ENCODE results near the gene AGER.
"Not testable (repeated sequence)": the region's sequence is repeated elsewhere in the genome, so short reads cannot be mapped to it uniquely, and the experiment has no call there.

The AGER gene

GRCh38 chr6:32148289-32149091, 35.6 kb downstream of the AGER start:
- peak; percentile 38 to 53 for DNase-seq (ENCODE audit: low read depth in 2 of 2)

- no peak for DNase-seq (ENCODE audit: low read depth in 2 of 2)
Observed at GRCh38 chr6:32147401-32148132, 36.5 kb downstream of the AGER start.

- DNase-seq (ENCODE audit: low read depth in 2 of 2) = no peak
Observed at GRCh38 chr6:32146687-32147086, 37.4 kb downstream of the AGER start.

- DNase-seq (ENCODE audit: low read depth in 2 of 2) = no peak
Observed at GRCh38 chr6:32146287-32146686, 37.8 kb downstream of the AGER start.

- DNase-seq (ENCODE audit: low read depth in 2 of 2) = not testable (repeated sequence)
Observed at GRCh38 chr6:32144238-32144637, 39.8 kb downstream of the AGER start.

- DNase-seq (ENCODE audit: low read depth in 2 of 2) = no peak
Observed at GRCh38 chr6:32140420-32141046, 43.5 kb downstream of the AGER start.

GRCh38 chr6:32139590-32139989, 44.5 kb downstream of the AGER start:
- no peak for DNase-seq (ENCODE audit: low read depth in 2 of 2)

- no peak for DNase-seq (ENCODE audit: low read depth in 2 of 2)
Observed at GRCh38 chr6:32137454-32137853, 46.6 kb downstream of the AGER start.

GRCh38 chr6:32133786-32134185, 50.3 kb downstream of the AGER start:
- no peak for DNase-seq (ENCODE audit: low read depth in 2 of 2)

- DNase-seq (ENCODE audit: low read depth in 2 of 2) = no peak
Observed at GRCh38 chr6:32132110-32132509, 51.9 kb downstream of the AGER start.

- DNase-seq (ENCODE audit: low read depth in 2 of 2) = no peak
Observed at GRCh38 chr6:32131439-32131948, 52.6 kb downstream of the AGER start.
